Brain pericyte (primary cell): ENCODE results near the gene LY6G6F.

Experiments used
- DNase-seq: peaks from one replicate; pipeline ENCODE4 v3.0.0-alpha.2; 2012; ENCODE audit warnings: low read depth, low spot score

LY6G6F gene

GRCh38 chr6:31676322-31676903 is 30.3 kb upstream of the LY6G6F start:
- no peak for DNase-seq

DNA sequence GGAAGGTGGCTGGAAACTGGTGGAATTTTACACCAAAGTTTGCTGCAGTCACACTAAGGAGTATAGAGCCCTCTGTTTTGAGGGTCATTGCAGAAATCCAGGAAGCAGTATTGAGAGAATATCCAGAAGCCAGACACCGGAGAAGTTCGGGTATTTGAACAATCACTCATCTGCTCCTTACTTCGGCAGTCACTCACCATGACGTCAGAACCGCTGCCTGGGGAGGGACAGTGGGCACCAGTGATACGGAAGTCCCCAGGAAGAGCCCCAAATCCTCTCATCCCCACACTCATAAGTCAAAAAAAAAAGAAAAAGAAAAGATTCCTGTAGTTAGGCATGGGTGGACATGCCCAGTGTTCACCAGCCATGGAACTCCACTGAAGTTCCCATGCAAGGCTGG is 29.8 kb upstream of the LY6G6F start:
- DNase-seq: no peak

DNA sequence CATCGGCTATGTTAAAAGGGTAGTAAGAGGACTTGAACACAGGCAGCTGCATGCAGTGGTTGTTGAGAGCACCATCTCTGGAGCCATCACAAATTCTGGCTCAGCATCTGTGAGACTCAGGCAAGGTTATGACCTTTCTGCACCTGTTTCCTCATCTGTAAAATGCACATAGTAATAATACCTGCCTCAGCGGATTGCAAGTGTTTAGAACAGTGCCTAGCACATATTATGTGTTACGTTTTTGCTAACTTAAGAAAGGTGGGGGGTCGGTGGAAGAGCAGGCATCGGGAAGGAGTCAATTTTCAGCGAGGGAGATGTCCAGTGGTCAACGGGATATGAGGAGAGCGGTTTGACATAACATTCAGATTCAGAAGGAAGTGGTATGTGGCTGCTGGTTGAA is 28.7 kb upstream of the LY6G6F start:
- DNase-seq: no peak

- peak; percentile 79 for DNase-seq
Observed at GRCh38 chr6:31680226-31681134, 26.2 kb upstream of the LY6G6F start, which contains the start of gene LY6G5C. TSS of gene LY6G5C (minus strand) at chr6:31681067. CDS start at chr6:31680373, 694 bp downstream.

- no peak for DNase-seq
Observed at GRCh38 chr6:31681135-31681671, 25.5 kb upstream of the LY6G6F start.

DNA sequence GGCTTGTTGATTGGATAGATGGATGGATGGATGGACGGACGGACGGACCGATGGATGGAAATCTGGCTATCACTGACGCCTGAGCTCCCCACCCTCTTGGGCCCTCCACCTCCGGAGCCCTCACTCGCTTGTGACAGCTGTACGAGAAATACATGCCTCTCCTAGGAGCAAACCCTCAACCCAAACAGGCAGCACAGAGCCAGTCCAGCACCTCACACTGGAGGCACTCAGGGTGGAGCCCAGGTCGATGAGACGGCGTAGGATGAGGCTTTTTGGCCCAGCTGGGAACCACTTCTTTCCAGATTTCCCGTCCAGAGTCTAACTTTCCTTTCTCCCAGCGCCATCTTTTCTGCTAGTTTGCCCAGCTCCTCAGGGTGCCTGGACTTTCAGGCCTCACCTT is 23.1 kb upstream of the LY6G6F start:
- no peak for DNase-seq

DNA sequence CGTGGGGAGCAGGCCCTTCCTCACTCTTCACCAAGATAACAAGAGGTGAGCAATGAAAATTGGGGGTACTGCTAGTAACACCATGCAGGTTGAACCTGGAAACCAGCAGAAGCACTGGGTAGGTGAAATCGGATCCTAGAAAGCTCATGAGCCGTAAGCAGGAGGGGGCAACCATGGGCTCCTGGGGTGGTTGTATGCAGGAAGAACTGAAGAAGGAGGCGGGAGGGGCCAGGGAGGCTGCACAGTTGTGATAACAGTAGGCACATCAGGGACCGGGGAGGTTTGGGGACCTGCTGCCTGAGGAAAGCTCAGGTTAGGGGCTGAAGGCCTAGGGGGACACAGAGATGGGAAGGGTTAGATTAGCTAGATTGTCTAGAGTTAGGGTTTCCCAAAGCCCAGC is 20.2 kb upstream of the LY6G6F start:
- DNase-seq: no peak

DNA sequence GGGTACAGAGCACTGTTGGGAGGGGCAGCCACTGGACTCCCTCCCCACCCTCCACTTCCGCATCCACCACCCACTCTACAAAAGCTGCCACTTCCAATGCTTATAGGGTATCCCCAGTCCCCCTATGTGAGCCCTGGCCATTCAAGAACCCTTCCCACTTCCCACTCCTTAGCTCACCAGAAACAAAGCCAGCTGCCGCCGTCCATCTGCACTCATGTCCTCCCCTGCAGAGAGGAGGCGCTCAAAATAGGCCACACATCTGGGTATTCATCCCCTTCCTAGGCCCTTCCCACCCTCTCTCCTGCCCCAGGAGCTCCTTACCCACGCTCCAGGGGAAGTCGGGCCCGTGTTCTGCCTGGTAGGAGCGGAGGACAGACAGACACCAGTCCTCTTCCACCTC is 19.3 kb upstream of the LY6G6F start:
- DNase-seq: no peak

DNA sequence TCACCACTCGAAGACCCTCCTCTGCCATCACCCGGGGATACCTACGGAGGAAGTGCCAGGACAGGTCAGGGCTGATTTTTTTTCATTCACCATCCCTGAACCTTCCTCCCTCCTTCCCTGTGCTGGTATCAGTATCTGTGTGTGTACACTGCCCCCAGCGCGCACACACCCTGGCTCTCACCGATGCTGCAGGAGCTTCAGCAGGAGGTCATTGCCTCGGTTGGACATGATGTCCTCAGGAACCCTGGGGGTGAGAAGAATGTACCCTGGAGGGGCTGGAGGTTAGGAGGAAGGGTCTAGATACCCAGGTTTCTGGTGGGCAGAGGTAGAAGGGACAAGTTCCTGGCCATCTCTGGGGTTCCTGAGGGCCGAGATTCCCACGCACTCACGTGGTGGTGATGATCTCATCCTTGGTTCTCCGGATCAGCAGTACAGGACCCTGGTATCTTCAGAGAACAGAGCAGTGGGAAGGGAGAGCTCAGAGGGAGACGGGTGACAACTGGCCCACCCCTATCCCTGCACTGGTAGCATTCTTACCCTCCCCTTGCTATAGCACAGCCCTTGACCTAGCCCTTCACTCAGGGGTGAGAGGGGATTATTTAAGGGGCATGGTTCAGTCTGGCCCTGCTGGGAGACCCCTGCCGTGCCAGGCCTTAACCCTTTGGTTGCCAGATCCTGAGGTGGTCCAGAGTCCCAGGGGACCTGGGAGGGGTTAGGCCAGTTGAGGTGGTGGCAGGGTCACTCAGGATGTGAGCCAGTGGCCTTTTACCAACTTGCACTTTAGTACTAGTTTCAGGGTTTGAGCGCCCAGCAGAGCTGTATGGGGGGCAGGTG is 18.6 kb upstream of the LY6G6F start:
- no peak for DNase-seq

DNA sequence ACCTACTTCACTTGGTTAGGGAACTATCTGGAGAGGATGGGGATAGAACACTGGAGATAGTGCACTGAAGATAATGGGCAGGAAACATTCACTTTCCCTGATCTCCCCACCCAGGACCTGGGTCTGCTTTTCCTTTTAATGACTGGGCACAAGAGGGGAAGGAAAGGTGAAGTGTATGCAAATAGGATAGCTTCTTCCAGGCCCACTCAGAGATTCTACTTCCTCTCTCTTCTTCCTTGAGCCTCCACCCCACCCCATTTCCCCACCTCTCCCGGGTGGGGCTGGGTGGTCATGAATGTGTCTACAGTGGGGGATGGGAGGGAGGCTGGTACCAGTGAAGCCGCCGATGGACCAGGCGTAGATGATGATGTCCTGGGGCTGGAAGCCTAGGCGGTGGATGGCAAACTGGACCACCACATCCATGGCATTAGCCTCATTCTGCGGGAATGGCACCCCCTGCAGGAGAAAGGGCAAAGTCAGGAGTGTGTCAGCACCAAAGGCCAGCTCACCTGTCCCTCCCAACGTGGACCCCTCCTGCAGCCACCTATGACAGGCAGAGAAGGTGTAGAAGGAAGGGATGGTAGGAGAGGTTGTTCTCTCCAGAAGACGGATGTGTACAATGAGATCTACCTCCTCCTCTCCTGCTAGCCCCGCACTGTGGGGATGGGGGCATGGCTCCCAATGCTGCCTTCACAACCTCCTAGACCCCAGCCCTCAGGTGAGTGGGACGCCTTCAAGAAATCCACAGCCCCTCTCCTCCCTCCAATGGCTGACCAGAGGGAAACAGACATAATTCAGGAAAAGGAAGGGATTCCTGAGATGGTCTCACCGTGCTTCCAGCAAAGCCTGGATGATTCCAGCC is 17.2 kb upstream of the LY6G6F start:
- DNase-seq: no peak

- DNase-seq: no peak
Observed at GRCh38 chr6:31690231-31691077, 16.2 kb upstream of the LY6G6F start.

DNA sequence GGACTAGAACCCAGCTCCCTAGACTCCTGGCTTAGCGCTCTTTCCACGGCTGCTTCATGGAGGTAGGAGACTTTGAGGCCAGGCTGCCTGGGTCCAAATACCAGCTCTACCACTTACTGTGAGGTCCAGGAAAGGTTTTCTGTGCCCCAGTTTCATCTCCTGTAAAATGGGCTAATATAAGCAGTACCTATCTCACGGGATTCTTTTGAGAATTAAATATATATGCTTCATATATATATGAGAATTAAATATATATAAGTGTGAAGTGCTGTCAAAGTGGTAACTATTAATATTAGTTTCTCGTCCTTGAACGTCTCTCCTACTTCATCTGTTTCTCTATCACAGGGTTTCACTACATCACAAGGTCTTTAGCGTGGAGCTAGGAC is 15.6 kb upstream of the LY6G6F start:
- DNase-seq: no peak

GRCh38 chr6:31691564-31692108 is 15.0 kb upstream of the LY6G6F start:
- DNase-seq: no peak

- DNase-seq: no peak
Observed at GRCh38 chr6:31692353-31692752, 14.3 kb upstream of the LY6G6F start.

DNA sequence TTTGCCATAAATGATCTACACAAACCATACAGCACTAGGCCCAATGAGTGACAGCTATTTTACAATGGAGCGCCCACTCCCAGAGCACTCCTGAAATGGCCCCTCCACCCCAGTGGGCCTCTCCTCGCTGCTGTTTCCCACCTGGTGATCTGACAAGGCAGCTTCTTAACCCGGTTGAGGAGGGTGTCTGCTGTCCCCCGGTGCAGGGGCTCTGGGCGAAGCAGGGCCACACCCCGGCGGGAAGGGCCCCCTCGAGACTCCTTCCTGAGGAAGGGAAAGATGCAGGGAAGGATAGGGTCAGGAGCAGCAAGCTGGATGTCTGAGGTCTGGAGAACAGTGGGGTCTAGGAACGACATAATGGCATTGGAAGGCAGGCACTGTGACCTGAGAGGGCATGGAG is 13.8 kb upstream of the LY6G6F start:
- no peak for DNase-seq

DNA sequence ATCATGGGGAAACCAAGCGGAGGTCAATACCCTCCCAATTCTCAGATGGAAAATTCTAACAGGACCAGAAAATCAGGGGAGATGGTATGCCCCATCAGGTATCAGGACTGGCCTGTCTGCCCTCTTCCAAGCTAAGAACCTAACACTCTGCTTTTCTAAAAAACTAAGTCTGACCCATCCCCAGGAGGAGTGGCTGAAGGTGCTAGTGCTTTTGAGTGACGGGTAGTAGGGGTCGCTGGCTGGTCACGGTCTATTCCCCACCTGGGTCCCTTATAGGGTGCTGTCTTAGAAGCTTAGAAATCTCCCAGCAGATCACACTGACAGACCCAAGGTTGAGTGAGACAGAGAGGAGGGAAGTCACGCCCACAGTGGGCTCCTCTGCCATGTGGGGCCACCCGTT is 13.1 kb upstream of the LY6G6F start:
- no peak for DNase-seq

- DNase-seq: no peak
Observed at GRCh38 chr6:31697555-31697954, 9.1 kb upstream of the LY6G6F start.

- DNase-seq: no peak
Observed at GRCh38 chr6:31700740-31701401, 5.8 kb upstream of the LY6G6F start.

- no peak for DNase-seq
Observed at GRCh38 chr6:31701666-31702404, 4.8 kb upstream of the LY6G6F start.
